A172 (cell line): ENCODE measurements around the gene NAP1L1. TPM values are rescaled to one million over a fixed set of nuclear protein-coding genes. Genes with fewer than 3 reads are reported as not detected.
"Not testable (repeated sequence)": the region's sequence is repeated elsewhere in the genome, so short reads cannot be mapped to it uniquely, and the experiment has no call there.

Experiments used
- DNase-seq: peaks from one replicate; pipeline ENCODE4 v3.0.0-alpha.2; 2015; ENCODE audit warnings: low spot score
- total RNA-seq: library from RNA; depleted of rRNA; stranded (reverse); fragments of >200 nt; shearing (Covaris generic); gene quantifications from 2 replicates; pipeline ENCODE4 v1.2.3, GENCODE V29; 2014; rRNA removed

The NAP1L1 gene
- total RNA-seq, 1 experiment from 2014 or later, result 785 TPM

DNA sequence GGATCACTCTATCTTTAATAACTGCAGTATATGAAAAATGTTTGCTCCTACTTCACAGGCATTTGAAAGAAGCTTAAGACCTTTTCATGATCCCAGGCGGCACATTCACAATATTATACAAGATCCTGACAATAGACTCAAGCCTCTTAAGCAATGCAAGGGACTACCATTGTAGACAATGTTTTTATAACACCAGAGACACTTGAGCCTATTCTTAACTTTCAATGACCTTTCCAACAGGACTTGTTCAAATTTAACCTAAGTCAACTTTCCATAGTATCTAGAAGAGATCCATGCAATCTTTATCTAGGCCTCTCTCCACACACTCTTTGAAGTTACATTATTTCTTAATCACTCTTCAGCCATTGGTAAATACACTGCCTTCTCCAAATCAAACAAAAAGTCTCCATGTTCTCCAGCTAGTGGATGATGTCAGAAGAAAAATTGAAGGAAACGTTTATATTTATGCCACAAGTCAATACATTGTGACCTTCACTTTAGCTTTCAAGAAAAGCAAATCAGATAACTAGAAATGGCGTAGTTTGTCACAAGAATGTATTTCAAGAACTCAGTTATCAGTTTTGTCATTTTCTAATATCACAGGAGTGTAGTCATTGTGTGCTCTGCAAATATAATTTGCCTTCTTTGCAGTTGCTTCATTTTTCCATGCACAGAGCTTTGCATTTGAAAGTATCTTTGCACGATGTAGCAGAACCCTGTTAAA is 94.1 kb downstream of the NAP1L1 start:
- no peak for DNase-seq

DNA sequence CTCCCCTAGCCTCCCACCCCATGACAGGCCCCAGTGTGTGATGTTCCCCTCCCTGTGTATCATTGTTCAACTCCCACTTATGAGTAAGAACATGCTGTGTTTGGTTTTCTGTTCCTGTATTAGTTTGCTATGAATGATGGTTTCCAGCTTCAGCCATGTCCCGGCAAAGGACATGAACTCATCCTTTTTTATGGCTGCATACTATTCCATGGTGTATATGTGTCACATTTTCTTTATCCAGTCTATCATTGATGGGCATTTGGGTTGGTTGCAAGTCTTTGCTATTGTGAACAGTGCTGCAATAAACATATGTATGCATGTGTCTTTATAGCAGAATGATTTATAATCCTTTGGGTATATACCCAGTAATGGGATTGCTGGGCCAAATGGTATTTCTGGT is 96.8 kb downstream of the NAP1L1 start:
- not testable (repeated sequence) for DNase-seq

Other genes starting within 250 kb of the NAP1L1 start
- 48.3 and 61.6 TPM in 2 replicates for gene PHLDA1, start 52.9 kb downstream of the NAP1L1 start, total RNA-seq